HG03039 (cell line): ENCODE results near the gene SLC5A2.

Source experiments
- ATAC-seq: cut with Tn5 transposase; IDR thresholded peaks from one replicate; pipeline ENCODE4 v1.9.1; 2021; ENCODE audit warnings: mild to moderate bottlenecking, moderate library complexity; ENCODE audit not compliant: unreplicated experiment

Gene SLC5A2

DNA sequence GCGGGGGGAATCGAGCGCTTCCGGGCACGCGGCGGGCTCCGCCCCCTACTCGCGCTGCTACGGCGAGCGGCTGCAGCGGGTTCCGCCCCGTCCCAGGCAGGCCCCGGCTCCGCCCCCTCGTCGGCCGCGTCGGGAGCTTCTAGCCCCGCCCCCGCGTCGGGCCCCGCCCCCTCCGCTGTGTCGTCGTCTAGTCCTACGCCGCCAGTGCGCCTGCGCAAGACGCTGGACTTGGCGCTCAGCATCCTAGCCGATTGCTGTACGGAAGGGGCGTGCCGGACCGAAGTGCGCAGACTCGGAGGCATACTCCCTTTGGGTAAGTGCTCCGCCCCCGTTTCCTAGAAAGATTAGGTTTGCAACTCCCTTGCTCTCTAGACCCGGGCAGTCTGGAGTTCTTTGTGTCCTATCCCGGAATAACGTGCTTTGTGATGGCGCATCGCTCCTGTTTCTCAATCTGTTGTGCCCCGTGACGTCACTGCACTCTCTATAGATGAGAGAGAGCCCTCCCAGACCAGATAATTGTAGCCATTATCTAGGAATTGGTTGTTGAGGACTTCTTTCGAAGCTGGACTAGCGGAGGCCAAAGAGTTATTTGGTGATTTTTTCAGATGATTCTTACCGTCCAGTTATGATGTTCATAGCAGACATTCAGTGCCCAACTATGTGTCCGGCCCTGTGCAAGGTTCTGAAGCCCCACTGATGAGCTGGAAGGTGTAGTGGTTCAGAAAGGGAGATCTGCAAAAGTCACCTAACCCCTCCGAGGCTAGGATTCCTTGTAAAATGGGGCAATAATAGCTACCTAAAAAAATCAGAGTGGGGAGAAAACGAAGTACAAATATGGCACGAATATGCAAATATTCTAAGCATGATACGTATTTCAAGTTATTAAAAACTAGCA is 23.0 kb upstream of the SLC5A2 start:
- peak; percentile 62 for ATAC-seq

DNA sequence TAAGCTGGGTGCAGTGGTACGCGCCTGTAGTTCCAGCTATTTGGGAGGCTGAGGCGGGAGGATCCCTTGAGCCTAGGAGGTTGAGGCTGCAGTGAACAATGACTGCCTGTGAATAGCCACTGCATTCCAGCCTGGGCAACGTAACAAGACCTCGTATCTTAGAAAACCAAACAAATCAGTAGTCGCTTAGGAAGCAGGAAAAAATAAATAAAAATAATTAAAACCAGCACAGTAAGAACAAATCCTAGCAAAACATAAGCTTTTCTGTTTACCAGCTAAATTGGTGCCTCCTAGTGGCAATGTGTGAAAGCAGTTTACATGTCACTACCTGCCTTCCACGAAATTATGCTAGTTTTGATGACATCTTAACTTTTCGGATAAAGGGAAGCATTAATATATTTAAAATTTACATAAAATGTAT is 22.3 kb upstream of the SLC5A2 start:
- no peak for ATAC-seq

DNA sequence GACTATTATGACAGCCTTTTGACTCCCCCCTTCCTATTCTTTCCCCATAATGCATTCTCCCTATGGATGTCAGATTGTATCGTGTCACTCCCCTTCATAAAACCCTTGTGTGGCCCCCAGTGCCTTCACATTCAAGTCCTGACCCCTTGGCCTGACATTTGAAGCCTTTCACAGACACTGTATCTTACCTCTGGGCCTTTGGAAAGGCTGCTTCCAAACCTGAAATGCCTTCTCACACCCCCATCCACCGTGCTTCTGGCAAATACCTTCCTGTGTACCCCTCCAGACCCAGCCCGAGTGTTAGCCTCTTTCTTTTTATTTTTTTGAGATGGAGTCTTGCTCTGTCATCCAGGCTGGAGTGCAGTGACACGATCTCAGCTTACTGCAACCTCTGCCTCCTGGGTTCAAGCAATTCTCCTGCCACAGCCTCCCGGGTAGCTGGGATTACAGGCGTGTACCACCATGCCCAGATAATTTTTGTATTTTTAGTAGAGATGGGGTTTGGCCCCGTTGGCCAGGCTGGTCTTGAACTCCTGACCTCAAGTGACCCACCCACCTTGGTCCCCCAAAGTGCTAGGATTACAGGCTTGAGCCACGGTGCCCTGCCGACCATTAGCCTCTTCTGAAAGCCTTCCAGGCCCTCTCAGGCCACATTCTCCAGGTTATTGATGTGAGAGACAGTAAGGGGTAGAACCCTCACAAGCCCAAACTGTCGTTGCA is 21.6 kb upstream of the SLC5A2 start:
- ATAC-seq, result no peak

DNA sequence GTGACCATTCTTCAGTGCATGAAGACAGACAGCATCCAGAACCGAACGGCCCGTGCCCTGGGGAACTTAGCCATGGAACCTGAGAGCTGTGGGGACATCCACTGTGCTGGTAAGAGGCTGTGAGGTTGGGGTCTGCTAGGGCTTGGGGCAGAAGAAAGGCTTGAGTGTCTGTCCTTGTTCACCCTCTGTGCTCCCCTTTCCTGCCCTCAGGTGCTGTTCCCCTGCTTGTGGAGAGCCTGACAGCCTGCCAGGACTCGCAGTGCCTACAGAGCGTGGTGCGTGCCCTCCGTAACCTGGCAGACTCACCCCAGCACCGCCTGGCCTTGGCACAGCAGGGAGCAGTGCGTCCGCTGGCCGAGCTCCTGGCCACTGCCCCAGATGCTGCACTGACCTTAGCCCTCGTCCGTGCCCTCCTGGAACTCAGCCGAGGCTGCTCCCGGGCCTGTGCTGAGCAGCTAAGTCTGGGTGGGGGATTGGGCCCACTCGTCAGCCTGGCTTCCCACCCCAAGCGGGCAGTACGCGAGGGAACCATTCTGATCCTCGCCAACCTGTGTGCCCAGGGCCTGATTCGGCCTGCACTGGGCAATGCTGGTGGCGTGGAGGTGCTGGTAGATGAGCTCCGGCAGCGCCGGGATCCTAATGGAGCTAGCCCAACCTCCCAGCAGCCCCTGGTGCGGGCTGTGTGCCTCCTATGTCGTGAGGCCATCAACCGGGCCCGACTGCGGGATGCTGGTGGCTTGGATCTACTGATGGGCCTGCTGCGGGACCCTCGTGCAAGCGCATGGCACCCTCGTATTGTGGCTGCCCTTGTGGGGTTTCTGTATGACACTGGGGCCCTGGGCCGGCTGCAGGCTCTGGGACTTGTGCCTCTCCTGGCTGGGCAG is 20.8 kb upstream of the SLC5A2 start:
- no peak for ATAC-seq

DNA sequence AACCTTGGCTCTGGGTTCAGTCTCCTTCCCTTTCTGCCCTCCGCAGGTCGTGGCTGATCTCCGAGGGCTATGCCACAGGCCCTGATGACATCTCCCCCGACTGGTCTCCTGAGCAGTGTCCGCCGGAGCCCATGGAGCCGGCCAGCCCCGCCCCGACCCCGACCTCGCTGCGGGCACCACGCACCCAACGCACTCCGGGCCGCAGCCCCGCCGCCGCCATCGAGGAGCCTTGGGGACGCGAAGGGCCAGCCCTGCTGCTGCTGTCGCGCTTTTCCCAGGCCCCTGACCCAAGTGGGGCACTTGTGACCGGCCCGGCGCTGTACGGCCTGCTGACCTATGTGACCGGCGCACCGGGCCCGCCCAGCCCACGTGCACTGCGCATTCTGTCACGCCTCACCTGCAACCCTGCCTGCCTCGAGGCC is 18.6 kb upstream of the SLC5A2 start:
- no peak for ATAC-seq

DNA sequence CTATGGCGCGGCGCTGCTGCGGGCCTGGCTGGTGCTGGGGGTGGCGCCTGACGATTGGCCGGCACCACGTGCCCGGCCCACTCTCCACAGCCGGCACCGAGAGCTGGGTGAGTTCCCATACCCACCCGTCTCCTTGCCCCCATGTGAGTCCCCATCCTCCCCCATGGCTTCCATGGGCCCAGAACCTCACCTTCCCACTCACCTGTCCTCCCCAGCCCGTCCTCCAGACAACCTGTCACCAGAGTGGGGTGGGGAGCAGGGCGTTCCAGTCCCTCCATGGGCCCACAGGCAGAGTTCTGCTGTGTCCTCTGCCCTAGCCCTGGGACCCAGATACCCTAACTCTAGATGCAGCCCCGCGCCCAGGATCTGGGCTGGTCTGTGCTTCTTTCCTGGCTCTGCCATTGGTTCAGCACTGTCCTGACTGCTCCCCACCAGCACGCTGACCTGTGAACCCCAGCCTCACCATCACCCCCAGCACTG is 18.1 kb upstream of the SLC5A2 start:
- no peak for ATAC-seq

DNA sequence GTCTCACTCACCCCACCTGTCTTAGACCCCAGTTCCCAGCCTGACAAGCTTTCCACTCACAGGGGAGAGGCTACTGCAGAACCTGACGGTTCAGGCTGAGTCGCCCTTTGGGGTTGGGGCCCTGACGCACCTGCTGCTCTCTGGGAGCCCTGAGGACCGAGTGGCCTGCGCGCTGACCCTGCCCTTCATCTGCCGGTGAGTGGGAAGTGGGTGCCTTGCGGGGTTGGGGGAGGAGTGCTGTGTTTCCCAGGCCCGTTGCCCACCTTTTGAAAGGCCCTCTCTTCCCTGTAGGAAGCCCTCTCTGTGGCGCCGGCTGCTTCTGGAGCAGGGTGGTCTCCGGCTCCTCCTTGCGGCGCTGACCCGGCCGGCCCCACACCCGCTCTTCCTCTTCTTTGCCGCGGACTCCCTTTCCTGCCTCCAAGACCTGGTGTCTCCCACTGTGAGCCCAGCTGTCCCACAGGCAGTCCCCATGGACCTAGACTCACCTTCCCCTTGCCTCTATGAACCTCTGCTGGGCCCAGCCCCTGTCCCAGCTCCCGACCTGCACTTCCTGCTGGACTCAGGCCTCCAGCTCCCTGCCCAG is 17.0 kb upstream of the SLC5A2 start:
- no peak for ATAC-seq

DNA sequence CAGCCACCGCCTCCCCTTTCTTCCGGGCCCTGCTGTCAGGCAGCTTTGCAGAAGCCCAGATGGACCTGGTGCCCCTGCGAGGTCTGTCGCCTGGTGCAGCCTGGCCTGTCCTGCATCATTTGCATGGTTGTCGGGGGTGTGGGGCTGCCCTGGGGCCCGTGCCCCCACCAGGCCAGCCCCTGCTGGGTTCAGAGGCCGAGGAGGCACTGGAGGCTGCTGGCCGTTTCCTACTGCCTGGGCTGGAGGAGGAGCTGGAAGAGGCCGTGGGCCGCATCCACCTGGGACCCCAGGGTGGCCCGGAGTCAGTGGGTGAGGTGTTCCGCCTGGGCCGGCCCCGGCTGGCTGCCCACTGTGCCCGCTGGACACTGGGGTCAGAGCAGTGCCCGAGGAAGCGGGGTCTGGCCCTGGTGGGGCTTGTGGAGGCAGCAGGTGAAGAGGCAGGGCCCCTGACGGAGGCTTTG is 16.5 kb upstream of the SLC5A2 start:
- ATAC-seq, result no peak

DNA sequence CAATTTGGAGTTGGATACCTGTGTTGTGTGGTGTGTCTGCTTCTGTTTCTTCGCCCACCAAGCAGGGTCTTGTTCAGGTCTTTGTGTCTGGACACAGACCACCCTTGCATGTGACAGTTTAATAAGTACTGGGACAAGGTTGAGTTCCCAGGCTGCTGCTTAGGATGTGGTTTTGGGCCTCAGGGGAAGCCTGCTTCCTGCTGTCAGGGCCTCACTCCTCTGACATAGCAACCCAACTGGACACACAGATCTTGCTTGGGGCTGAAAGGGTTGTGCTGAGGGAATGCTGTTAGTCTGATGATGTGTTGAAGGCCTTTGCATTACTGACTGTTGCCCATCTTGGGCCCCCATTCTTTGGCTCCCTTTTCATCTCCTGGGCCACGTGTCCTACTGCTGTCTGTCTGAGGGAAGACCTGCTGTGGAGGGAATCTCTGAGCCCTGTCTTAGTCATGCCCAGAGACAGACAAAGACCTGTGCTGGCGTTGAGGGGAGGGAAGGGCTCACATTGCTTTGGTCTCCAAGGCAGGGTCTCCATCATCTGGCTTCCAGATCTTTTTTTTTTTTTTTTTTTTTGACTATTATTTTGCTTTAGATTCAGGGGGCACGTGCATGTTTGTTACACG is 15.7 kb upstream of the SLC5A2 start:
- no peak for ATAC-seq

DNA sequence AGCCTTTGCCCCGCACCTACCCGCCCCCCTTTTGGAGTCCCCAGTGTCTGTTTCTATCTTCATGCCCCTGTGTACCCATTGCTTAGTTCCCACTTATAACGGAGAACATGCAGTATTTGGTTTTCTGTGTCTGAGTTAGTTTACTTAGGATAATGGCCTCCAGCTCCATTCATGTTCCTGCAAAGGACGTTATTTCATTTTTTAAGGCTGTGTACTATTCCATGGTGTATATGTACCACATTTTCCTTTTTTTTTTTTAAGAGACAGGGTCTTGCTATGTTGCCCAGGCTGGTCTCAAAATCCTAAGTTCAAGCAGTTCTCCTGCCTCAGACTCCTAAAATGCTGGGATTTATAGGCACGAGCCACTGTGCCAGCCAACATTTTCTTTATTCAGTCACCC is 15.1 kb upstream of the SLC5A2 start:
- ATAC-seq, result no peak

DNA sequence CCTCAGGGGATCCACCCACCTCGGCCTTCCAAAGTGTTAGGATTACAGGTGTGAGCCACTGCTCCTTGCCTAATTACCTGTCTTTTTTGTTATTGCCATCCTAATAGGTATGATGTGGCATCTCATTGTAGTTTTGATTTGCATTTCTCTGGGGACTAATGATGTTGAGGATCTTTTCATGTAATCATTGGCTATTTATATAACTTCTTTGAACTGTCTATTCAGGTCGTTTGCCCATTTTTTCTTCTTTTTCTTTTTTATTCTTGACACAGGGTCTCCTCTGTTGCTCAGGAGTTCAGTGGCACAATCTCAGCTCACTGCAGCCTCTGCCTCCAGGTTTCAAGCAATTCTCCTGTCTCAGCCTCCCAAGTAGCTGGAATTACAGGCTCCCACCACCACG is 12.3 kb upstream of the SLC5A2 start:
- no peak for ATAC-seq

DNA sequence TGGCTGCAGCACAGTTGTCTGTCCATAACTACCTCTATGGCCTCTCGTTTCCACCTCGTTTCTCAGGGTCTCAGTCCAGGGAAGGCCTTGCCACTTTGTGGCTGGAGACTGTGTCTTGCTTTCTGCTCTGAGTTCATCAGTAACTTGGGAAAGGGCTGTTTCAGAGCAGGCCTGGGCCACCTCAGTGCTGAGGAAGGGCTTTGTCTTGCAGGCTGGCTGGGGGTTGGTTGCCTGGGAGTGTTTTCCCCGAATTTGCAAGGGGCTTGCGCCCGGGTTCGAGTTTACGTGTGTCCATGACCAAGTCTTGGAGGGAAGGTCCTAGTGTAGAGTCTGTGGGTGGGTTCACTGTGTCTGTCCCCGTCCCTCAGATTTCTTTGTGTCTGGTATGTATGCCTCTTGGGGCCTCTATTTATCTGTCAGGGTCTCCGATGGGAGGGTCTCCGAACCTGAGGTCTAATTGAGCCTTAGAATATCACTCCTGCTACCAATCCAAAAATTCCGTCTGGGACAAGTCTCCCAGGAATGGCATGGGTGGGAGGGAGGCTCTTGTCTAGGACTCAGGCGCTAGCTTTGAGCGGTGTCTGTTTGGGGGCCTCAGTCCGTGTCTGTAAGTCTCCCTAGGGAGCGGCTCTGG is 11.6 kb upstream of the SLC5A2 start:
- no peak for ATAC-seq

DNA sequence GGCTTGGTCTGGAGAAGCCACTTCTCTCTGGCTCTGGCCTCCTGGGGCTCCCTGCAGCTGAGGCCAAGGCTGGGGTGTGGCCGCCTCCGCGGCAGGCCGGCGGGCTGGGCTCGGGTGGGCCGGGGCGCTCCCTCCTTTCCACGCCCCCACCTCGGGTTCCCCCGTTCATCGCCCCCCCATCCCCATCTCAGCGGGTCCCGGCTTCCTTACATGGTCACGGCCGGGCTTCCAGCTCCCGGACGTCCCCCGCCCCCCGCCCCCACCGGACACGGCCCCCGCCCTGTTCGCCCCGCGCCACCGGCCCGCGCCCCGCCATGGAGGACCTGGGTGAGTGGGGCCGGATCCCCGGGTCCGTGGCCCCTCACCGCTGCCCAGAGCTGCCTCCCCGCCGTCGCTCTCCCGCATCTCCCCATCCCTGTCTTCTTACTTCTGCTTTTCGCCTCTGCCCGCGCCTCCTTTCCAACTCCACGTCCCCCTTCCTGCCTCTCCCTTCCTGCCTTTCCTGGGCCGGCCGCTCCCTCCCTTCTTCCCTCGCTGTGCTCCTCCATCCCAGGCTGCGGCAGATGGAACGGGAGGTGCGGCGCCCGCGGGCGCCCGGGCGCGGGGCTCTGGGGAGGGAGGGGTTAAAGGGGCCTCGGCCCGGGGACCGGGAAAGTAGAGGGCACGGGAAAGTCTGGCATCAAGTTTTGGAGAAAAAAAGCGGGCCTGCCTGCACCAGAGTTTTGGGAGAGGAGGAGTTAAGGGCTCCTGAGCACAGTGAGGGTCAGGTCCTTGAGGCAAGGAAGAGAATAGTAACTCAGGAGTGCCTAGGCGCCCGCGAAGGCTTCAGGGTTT is 10.8 kb upstream of the SLC5A2 start, which contains the start of gene TGFB1I1:
Gene TGFB1I1 (plus strand): TSS at position 278 of the 834 bp plus-strand sequence. CDS start 37 bp downstream, at position 315.
- ATAC-seq, result no peak

DNA sequence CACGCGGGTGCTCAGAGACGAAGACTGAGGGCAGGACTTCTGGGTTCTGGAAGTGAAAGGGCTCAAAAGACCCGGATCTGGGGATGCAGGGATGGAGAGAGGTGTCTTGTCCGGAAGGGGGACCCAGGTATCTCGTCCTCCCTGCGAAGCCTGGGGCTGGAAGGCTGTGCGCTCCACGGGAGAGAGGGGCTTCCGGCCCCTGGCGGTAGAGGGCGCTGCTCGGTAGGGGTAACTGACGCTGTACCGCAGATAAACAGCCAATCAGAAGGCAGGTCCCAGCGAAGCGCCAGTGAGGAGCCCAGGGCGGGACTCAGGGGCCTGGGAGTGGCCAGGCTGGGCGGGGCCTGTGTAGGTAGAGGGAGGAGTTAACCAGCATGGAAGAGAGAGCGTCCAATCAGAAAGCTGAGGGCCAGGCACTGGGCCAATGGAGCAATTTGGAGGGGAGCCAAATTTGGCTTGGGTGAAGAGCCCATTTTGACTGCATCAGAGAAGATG is 10.2 kb upstream of the SLC5A2 start:
- no peak for ATAC-seq

DNA sequence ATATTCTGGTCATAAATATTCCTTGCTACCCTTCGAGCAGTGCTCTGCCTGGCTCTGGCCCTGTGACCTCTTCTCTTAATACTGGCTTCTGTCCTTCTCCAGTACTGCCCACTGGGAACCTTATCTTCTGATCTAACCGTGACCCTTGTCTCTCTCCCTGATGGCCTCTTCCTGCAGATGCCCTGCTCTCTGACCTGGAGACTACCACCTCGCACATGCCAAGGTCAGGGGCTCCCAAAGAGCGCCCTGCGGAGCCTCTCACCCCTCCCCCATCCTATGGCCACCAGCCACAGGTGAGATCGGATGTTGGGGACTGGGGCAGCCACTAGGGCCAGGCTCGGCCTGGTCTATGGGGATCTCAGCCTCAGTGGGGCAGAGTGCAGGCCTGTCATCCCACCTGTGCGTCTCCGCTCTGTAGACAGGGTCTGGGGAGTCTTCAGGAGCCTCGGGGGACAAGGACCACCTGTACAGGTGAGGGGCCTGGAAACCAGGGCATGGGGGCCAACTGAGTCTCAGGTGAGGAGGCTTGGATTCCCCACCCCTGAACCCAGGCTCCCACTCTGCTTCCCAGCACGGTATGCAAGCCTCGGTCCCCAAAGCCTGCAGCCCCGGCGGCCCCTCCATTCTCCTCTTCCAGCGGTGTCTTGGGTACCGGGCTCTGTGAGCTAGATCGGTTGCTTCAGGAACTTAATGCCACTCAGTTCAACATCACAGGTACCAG is 9.5 kb upstream of the SLC5A2 start:
- no peak for ATAC-seq

DNA sequence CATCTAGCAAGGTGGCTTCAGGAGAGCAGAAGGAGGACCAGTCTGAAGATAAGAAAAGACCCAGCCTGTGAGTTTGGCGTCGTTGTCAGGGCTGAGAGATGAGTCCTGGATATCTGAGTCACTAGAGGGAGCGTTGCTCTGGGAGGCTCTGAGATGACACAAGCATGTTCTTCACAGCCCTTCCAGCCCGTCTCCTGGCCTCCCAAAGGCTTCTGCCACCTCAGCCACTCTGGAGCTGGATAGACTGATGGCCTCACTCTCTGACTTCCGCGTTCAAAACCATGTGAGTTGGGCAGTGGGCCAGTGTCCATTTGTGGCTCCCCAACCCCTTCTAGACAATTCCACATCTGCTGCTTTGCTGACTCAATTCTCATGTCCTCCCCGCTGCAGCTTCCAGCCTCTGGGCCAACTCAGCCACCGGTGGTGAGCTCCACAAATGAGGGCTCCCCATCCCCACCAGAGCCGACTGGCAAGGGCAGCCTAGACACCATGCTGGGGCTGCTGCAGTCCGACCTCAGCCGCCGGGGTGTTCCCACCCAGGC is 8.7 kb upstream of the SLC5A2 start:
- ATAC-seq, result no peak
